ENCODE results near the gene MLKL.

The MLKL gene

GRCh38 chr16:74700438-74701225, at the start of gene MLKL:
MLKL (minus strand) TSS chr16:74700862; CDS start chr16:74695757, 5,105 bp downstream.
- peak; percentile 22 for DNase-seq

DNA sequence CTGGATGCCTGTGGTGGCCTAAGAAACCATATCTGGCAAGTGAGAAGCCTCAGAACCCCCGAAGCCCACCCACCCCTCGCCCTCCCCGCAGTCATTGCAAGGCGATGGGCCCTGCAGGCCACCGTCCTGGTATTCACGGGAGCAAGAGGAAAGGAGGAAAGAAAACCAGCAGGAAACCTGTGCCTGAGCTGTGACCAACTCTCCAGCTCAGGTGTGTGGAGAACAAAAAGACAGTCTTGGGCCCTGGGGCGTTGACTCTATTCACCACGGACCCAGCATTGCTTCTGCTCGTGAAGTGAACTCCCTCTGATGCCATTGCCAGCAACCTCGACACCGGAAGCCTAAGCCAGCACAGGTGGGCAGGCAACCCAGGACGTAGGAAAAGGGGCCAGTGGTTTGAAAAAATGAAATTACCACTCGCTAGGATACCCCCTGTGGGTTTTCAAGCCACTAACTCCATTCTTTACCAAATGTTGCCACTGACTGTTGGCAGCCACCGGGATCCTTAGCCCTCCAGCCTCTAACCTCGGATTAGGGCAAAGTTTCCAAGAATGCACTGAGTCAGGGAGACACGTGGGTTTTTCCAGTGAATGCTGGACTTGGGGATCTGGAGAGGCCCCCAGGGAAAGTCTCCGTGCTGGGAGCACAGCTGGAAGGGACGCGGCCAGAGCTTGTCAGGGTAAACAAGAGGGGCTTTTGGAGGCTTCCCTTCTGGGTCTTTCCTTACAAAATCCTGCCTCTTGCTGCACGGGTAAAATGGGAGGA, 48.8 kb upstream of the MLKL start:
- DNase-seq = no peak

GRCh38 chr16:74748616-74749026, 48.0 kb upstream of the MLKL start:
- no peak for DNase-seq

GRCh38 chr16:74747716-74748615, 47.3 kb upstream of the MLKL start:
- DNase-seq = no peak

GRCh38 chr16:74745926-74746325, 45.3 kb upstream of the MLKL start:
- DNase-seq = no peak

- DNase-seq = no peak
Measured at GRCh38 chr16:74745109-74745615, 44.5 kb upstream of the MLKL start.

DNA sequence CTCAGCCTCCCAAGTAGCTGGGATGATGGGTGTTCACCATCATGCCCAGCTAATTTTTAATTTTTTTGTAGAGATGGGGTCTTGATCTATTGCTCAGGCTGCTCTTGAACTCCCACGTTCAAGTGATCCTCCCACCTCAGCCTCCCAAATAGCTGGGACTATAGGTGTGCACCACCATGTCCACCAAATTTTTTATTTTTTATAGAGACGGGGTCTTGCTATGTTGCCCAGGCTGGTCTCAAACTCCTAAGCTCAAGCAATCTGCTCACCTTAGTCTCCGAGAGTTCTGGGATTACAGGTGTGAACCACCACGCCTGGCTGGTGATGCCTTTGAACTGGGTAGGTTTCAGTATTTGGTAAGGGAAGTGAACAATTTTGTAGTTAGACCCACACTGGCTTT, 43.9 kb upstream of the MLKL start:
- DNase-seq = no peak

DNA sequence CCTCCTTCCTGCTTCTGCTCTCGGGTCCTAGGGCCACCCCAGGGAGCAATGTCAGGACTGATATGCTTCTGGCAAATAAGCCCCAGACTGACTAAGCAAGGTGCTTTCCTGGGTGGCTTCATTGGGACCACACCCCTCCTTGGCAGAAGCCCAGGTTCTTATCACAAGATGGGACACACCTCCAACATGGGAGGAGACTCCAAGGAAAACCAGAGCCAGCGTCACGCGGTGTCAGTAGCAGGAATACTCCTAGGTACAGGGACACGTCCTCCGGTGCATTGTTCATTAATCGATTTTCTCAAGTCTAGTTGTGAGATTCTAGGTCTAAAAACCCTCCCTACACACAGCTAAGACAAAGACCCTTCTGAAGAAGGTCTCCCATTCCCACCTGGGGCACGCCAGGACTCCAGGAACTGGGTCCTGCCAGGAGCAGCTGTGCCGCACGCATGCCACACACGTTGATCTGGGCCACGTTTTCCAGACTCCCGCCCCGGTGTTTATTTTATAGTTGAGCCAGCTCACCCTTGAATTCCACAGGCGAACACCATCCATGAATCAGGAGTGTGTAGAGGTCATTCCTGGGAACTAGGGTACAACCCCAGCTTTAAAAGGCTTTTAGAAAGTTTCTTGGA, 43.1 kb upstream of the MLKL start:
- peak; percentile 90 for DNase-seq

DNA sequence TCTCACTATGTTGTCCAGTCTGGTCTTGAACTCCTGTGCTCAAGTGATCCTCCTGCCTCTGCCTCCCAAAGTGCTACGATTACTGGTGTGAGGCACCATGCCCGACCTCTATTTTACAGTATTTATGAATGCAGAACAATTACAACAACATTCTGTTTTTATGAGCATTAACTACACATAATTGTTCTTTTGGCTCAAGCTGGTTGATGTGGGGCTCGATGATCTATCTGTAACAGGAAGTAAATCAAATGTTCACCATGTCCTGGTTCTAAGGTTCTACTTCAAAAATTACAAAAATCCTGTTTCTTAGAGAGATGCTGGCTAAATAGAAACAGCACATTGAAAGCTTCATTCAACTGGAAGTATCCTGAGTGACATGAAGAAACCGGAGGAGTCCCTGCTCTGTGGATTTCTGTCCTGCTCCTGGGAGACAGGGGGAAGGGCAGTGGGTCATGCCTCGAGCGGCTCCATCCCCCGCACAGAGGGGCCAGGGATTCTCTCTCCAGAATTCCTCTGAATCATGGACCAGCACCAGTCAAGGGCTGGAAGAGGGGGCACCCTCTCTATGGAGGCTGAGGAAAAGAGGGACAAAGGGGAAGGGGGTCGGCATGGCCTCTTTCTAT, 42.5 kb upstream of the MLKL start:
- DNase-seq = no peak

DNA sequence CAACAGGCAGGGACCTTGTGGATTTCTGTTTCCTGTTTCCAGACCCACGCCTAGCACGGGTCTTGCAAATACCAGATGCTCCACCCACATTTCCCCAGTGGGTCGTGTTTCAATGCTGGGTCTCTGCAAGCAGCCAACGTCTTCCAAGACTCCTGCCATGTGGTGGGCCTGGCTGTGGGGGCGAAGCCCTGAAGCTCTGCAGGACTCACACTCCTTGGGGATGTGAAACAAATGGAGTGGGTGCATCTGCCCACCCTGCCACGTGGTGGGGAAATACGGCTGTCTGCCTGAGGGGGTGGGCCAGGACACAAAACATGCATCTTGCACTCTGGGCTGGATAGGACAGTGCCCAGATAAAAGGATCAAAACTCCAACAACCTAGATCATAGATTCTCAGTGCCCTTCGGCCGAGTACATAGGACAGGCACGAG, 41.4 kb upstream of the MLKL start:
- DNase-seq = no peak

DNA sequence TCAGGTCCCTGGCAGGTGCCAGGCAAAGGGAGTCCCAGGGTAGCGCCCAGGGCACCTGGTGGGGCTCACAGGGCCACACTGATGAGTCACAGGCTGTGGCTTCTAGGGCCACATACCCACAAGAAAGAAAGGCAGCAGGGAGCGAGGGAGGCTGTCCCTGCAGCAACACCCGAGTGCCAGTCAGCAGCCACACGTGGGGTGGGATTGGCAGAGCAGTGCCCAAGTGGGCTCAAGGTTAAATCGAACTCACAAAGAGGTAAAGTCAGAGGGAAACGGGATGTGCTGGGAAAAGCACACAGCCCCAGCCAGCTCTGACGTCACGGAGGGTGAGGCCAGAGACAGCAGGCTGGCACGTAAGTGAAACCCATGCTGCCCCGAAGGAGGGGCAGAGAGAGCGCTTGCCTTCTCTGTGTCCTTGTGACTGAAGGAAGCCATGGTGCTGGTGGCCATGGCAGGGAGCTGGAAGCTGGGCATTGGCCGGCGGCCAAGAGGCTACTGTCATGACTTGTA, 40.2 kb upstream of the MLKL start:
- DNase-seq = no peak

GRCh38 chr16:74739275-74739674, 38.6 kb upstream of the MLKL start:
- DNase-seq = no peak

DNA sequence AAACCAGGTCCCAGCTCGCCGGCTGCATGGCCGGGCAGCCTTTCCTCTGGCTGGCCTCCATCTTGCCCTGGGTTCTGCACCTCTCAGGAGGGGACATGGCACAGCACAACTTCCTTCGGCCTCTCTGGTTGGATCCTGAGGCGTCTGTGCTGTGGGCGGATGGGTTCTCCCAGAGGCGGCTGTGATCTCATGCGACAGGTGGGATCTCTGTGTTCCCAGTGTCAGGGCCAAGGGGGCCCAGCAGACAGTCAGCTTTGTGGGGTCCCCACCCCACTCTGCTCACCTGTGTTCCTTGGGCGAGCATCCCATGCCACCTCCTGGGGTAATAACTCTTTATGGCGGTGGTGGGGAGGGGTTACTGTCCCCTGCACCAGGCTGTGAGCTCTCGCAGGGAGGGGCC, 38.2 kb upstream of the MLKL start:
- no peak for DNase-seq

DNA sequence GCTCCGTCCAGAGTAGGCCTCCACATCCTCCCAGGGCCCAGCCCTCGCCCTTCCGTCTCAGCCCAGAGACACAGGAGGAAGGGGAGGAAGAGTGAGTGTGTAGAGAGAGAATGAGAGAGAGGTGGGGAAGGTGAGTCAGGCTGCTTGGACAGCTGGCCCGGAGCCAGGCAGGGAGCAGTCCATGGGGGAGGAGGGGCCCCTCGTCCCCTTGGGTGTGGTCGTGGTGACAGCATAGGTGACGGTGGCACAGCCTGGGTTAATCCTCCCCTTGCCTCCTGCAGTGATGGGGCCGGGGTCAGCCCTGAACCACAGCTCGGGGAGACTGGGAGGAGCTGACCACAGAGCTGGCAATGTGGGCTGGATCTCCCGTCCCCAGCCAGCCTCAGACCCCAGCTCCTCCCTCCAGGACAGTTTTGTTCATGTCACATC, 37.5 kb upstream of the MLKL start:
- no peak for DNase-seq

GRCh38 chr16:74737521-74737920, 36.9 kb upstream of the MLKL start:
- no peak for DNase-seq

- no peak for DNase-seq
Measured at GRCh38 chr16:74736531-74737157, 36.0 kb upstream of the MLKL start.

DNA sequence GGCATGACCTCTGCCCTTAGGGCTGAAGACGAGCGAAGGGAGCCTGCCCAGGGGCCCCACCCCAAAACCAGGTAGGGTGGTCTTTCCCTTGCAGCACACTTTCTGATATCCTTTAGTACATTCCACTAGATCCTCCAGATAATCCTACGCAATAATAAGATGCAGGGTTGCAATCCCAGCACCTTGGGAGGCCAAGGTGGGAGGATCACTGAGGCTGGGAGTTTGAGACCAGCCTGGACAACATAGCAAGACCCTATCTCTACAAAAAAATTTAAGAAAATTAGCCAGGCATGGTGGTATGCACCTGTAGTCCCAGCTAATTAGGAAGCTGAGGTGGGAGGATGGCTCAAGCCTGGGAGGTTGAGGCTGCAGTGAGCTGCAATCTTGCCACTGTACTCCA, 34.9 kb upstream of the MLKL start:
- DNase-seq = no peak

GRCh38 chr16:74735162-74735452, 34.4 kb upstream of the MLKL start:
- DNase-seq = no peak

- no peak for DNase-seq
Measured at GRCh38 chr16:74734361-74735161, 33.9 kb upstream of the MLKL start.

GRCh38 chr16:74732707-74733350, 32.2 kb upstream of the MLKL start:
- no peak for DNase-seq
